Posterior cingulate gyrus (tissue), 11 donors: ENCODE data around the gene PTPN22.
"Not testable (repeated sequence)": the region's sequence is repeated elsewhere in the genome, so short reads cannot be mapped to it uniquely, and the experiment has no call there.

Source experiments
- DNase-seq, 10 donors: peaks; one replicate each; pipeline versions ENCODE4 v3.0.0 to v3.0.0-alpha.2; 2020 to 2021; ENCODE audit warnings: mixed read lengths in 3 of 10
- intact Hi-C: fragments of 100-400 bp; cut with DNase I; formaldehyde crosslinking; loops from one replicate; pipeline ENCODE4 v1.15.1; 2023

The PTPN22 gene

DNA sequence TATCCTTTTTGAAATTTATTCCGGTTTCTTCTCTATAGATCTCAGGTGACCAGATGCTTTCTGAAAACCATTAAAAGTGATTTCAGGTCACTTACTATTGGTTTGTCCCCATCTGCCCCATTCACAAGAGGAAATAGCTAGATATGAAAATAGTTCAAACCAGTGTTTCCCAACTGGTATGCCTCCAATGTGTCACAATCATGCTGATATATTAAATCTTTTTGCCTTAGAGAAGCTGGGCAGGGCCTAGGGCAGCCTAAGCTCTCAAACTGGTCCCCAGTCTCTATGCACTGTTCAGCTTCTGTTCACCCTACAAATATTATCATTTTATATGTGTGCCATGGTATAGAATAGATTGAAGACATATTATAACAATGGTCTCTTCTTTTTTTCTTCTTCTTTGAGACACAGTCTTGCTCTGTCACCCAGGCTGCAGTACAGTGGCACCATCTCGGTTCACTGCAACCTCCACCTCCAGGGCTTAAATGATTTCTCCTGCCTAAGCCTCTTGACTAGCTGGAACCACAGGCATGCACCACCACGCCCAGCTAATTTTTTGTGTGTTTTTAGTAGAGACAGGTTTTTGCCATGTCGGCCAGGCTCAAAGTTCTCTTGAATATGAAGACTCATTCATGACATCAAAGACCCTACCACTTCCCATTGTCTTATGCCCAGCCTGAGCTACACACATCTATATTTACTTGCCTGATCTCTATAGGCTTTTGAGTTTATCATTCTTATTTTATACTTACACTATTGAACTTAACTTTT lies 15.7 kb downstream of the PTPN22 start:
- intact Hi-C loops = no loop called here
- DNase-seq = no peak

DNA sequence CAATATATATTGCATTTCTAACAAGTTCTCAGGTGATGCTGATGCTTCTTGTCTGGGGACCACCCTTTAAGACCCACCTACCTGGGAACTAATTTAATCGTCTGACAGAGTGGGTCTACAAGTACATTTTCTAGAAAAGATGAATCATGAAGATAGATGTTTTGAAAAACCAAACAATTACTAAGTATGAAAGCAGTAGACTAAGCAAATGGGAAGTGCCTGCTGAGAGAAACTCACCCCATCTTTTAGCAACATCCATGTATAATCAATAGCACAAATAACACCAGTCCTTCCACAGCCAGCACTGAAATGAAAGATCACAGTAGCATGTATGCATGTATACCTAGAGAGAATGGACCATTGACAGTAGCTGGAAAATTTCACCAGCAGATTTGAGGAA lies 17.3 kb downstream of the PTPN22 start:
- no peak for DNase-seq
- intact Hi-C loops = no loop called here

DNA sequence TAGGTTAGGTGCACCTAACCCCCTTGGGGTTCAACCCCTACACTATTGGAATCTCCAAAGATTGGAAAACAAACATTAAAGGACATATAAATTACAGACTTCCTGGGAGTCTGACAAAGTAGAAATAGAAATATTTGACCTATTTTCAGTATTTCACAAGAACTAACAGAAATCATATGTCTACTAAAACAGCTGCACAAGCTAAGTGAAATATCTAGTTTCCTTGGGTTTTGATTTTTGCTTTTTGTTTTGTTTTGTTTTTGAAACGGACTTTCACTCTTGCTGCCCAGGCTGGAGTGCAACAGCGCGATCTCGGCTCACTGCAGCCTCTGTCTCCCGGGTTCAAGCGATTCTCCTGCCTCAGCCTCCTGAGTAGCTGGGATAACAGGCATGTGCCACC lies 18.8 kb downstream of the PTPN22 start:
- intact Hi-C loops = not testable (repeated sequence)

DNA sequence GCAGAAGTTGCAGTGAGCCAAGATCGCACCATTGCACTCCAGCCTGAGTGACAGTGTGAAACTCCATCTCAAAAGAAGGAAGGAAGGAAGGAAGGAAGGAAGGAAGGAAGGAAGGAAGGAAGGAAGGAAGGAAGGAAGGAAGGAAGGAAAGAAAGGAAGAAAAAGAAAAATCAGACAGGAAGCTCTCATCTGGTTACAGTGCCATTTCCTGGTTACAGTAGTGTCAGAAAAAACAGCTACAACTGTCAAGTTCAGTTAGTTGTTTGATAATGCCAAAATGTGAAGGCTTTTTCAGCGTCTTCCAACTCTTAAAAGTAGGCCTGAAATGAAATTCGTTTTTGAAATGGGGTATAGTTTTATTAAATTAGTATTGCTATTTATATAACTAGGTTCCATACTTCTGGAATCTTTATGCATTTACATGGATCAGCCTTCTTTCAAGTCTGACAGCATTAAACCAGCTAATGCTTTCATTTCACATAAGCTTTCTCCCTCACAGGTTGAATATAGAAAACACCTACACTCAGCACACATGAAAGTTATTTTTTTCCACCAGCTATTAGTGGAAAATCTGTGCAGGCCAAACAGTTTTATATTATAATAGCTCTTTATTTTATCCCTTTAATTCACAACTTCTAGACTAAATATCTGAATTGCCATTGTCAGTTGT lies 21.2 kb downstream of the PTPN22 start:
- DNase-seq = no peak
- intact Hi-C loops = no loop called here

More for the DNA sequence above, 18.8 kb downstream of the PTPN22 start:
- DNase-seq = not testable (repeated sequence)

DNA sequence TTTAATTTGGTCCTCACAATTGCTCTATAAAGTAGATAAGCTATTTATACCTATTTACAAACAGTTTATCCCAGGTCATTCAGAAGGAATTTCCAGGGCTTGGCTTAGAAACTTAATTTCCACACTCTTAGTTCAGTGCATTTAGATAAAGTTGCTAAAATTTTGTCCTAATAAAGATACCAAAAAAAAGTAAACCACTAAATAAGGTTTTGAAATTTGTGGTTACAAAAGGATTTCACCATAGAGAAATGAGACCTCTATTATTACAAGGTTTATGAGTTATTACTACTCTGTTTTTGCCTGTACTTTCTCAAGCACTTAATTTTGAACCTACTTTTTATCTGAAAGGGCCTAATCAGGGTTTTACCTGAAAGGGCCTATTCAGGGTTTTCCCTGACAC lies 22.4 kb downstream of the PTPN22 start:
- intact Hi-C loops = no loop called here
- DNase-seq = no peak

DNA sequence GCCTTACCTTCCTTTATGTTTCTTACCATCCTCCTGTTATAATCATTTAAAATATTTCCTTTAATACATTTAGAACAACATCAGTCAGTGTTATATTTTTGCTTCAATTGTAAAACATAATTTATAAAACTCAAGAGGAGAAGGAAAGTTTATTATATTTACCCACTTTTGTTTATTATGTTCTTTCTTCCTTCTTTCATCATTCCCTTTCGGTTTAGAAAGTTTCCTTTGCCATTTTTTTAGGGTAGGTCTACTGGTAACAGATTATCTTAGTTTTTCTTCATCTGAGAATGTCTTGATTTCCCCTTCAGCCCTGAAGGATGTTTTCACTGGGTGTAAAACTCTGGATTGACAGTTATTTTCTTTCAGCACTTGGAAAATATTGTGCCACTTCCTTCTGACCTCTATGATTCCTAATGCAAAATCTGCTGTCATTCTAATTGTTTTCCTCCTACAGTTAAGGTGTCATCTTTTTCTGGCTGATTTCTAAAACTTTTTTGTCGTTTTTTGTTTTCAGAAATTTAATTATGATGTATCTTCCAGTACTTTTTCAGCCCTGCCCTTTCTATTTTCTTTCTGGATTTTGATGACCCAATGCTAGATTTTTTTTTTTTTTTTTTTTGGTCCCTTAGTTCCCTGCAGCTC lies 25.0 kb downstream of the PTPN22 start:
- no peak for DNase-seq
- intact Hi-C loops = no loop called here

DNA sequence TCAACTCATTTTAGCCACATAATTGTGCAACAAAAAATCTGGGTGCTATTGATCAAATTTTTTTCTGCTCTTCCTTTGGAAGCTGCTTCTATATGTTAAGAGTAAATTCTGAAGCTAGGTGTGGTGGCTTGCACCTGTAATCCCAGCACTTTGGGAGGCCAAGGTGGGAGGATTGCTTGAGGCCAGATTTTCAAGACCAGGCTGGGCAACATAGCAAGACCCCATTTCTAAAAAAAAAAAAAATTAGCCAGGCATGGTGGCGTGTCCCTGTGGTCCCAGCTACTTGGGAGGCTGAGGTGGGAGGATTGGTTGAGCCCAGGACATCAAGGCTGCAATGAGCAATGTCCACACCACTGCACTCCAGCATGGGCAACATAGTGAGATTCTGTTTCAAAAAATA lies 35.0 kb downstream of the PTPN22 start:
- intact Hi-C loops = loop anchor here (10.0 kb wide), 1 partner anchor 138 kb away; the partner anchor contains the start of gene OLFML3
- DNase-seq = no peak

DNA sequence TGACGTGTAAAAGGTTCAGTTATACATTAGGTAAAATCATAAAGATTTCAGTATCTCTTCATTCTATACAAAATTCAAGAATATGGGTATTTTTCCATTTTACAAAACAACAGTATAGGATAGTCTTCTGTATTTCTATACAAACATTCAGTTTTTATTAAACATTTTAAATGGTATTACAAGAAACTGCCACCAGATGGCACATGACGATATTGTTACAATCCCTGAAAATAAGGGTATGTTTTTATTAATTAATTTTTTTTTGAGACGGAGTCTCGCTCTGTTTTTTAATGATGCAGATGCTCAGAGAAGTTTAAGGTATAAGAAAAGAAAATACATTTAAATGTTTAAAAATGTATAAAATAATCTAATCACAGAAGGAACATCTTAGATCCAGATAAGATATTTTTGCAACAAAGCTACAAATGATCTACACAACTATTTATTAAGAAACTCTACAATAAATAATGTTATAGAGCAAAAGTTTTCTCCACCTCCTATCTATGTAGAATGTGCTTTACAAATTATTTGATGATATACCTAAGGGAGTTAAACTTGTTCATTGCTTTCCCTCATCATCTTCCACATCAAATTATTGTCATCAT lies 35.7 kb downstream of the PTPN22 start:
- intact Hi-C loops = loop anchor here (2.0 to 10.0 kb wide), 3 partner anchors 69 to 447 kb away; partner anchors contain the start of genes AP4B1, DCLRE1B and OLFML3
- no peak for DNase-seq

DNA sequence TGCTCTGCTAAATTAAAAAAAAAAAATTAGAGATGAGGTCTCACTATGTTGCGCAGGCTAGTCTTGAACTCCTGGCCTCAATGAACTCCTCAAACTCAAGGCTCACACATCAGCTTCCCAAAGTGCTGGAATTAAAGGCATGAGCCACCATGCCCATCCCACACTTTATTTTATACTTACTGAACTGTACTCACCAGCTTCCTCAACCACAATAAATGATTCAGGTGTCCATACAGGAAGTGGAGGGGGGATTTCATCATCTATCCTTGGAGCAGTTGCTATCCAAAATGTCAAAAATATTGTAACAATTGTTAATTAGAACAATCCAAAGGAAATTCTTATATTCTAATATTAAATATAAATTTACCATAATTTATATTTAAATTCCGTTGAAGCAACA lies 36.8 kb downstream of the PTPN22 start:
- intact Hi-C loops = loop anchor here (2.0 to 10.0 kb wide), 3 partner anchors 70 to 448 kb away; partner anchors contain the start of genes AP4B1, DCLRE1B and OLFML3
- no peak for DNase-seq

DNA sequence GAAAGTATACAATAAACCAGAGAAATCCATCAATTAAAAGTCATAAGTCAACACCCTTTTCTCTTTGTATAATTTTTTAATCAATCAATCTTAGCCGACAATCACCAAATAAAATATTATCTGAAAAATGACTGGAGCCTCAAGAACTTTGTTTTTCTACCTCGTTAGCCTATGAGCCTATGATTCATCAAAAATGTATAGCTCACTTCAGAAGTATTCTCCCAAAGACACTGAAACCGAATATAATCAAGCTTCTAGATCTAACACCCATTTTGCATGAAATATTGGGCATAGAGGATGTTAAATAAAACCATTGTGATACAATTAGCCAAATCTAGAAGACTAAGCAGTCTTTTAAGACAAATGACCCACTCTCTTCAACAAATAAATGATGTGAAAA lies 41.5 kb downstream of the PTPN22 start:
- no peak for DNase-seq
- intact Hi-C loops = loop anchor here (10.0 kb wide), 1 partner anchor 145 kb away; the partner anchor contains the start of gene OLFML3

DNA sequence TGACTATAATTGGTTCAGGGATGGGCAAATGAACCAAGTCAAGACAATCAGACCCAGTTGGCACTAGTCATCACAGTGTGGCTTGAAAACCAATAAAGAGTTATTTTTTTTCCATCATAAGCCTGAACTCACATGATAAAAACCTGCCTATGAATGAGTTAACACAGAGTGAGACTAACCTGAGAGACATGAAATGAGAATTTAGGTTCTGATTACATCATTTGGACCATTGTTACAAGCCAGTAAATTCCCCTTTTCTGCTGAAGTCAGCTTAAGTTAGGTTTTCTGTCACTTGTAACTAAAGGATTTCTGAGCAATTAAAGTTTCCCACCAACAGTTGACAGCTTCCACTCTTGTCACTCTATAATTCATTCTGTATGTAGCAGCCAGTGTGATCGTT lies 49.6 kb downstream of the PTPN22 start:
- intact Hi-C loops = no loop called here
- no peak for DNase-seq

DNA sequence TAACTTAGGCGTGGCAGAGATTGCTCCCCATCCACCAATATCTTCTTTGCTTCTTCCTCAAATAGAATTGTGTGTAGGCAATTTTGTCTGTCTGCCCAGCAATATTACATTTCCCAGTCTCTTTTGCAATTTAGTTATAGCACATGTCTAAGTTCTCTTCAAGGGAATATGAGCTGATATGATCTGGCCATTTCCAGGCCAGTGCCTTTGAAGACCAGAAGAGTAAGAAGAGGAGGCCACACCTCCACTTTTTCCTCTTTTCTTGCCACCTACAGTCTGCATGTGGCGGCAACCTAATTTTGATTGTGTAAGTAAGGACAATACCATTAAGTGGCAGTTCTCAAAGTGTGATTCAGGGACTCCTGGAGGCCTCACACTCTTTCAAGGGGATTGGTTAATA lies 52.9 kb downstream of the PTPN22 start:
- intact Hi-C loops = no loop called here
- DNase-seq = no peak

DNA sequence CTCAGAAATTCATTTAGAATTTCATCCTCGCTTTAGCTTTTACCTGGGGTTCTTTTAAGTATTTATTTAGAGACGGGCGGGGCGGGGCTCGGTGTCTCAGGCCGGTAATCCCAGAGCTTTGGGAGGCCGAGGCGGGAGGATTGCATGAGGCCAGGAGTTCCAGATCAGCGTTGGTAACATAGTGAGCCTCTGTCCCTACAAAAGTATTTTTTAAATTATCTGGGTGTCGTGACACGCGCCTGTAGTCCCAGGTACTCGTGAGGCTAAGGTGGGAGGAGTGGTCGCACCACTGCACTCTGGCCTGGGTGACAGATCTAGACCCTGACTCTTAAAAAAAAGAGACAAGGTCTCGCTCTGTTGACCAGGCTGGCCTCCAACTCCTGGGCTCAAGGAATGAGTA lies 58.3 kb downstream of the PTPN22 start:
- intact Hi-C loops = loop anchor here (5.0 kb wide), 2 partner anchors 56 to 904 kb away; partner anchors contain the start of genes NRAS and PHTF1
- DNase-seq = peak in 1 of 10 donors; percentile 54

DNA sequence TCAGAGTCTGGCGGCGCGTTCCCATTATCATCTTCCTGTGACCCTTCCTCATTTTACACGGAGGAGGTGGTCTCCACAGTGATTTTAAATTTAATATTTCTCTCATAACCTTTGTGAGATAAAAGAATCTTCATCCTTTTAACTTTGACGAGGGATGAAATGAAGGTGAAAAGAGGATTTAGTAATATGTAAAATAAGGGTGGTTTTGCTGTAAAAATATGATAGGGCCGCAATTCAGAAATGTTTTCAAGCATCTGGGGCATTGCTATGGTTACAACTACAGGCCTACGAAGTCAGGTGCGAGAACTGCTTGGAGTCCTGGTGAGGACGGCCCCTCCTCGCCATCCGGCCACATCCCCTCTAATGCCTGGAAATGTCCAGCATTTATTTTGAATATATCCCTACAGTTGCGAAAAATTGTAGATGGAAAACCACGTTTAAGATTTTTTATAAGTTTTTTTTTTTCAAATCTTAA lies 58.8 kb downstream of the PTPN22 start:
- DNase-seq = peak in 4 of 10 donors; percentile 12 to 82 (median 78)
- intact Hi-C loops = loop anchor here (1.0 to 5.0 kb wide), 4 partner anchors 55 to 905 kb away; partner anchors contain the start of genes DCLRE1B, HIPK1, NRAS and PHTF1

DNA sequence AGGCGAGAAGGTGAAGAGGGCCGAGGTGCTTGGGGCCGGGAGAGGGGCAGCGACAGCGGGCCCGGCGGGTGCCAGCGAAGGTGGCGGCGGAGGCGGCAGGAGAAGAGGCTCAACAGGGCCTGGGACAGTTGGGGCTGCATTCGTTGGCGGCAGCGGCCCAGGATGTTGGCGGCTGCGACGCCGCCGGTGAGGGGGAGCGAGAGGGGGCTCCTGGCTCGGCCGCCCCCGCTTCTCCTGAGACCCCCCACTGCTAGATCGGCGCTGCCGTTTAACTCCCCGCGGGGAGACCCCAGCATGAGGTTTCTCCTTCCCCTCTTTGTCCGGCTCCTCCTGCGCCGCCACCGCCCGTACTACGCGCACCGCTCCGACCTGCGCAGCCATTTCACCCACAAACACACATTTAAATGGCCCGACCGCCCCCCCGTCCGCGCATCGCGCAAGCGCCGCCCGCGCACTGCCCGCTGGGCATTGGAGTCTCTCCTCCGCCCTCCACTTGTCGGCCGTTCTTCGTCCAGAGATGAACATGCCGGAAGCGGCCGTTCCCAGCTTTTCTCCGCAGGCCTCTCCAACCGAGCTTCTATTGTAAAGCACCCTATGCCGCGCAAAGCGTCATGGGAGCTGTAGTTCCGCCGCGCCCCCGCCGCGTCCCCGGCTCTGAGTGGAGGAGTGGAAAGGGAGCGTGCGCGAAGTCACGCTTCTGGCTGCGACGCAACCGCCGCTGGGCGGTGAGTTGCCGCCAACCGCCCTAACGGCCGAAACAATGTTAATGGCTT lies 59.4 kb downstream of the PTPN22 start, which contains the start of gene RSBN1:
Gene RSBN1, minus strand, starts transcription at position 589 of the 773 bp plus-strand sequence. Its CDS starts 64 bp downstream, at position 525.
- peak; percentile 99 to 100 (median 99) for DNase-seq
- intact Hi-C loops = loop anchor here (1.0 to 5.0 kb wide), 4 partner anchors 55 to 905 kb away; partner anchors contain the start of genes DCLRE1B, HIPK1, NRAS and PHTF1

DNA sequence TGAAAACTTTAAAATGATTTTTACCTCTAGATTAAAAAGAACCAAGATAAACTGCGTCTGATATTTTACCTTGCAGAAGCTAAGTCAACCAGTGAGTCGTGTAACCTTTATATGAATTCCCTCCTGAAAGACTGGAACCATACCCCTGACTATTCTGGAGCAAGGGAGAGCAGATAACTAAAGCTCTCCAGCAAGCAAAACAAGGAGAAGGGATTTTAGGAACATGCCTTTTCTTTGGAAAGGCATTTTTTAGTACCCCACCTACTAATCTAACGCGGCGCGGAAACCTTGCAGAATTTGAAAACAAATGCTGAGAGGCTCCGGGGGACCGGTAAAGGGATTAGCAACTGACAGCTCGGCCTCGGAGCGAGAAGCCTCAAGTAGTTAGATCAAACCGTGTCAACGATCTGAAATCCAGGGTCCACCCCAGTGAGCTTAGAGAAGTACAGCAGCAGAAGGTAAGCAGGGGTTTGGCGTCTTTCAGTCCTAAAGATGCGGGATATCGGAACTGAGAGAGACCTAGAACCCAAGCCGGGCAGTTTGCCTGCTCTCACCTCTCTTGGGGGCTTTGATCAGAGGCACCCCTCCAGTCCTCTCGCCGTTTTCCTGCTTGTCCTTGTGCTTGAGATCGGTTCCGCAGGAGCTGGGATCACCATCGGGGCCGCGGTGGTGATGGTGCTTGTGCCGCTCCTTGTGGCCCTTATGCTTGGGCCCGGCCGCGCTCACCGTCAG lies 60.2 kb downstream of the PTPN22 start:
- peak in 5 of 10 donors; percentile 11 to 65 (median 24) for DNase-seq
- intact Hi-C loops = loop anchor here (5.0 kb wide), 2 partner anchors 54 to 906 kb away; partner anchors contain the start of genes NRAS and PHTF1

DNA sequence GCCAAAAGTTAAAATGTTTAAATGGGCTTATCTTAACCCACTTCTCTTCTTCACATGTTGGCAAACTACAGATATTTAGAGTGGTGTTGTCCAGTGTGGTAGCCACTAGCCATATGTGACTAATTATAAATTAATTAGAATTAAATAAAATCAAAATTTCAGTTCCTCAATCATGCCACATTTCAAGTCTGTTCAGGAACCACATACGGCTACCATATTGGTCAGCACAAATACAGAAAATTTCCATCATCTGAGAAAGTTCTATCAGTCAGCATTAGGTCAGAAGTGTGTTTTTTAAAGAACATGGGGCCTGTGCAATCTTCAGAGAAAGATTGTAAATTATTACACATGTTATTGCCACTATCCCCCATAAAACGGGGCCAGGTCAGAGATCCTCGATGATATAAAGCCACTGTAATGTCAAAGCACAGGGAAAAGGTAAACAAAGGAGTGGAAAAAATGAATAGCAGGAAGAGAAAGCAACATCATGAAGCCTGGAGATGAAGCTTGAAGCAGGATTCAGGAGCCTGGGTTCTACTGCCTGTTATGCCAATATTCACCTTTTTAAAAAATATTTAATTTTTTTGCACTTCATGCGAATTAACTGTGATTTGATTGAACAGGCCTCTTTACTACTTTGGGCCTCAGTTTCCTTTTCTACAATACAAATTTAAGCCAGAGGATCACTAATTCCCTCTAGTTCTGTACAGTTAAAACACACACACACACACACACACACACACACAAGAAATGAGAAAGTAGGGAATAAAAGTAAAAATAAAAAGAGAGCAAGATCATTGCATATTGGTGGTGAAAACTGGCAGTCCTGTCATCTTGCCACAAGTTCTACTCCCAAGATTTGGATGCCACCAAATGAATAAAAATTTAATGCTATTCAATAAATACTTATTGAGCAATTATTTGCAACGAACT lies 61.6 kb downstream of the PTPN22 start:
- intact Hi-C loops = loop anchor here (5.0 kb wide), 2 partner anchors 53 to 907 kb away; partner anchors contain the start of genes NRAS and PHTF1
- DNase-seq = no peak
